Testis (tissue), 2 donors: ENCODE data around the gene MKX.

Source experiments
- CTCF ChIP-seq, 3 experiments: fragments of 450-650 bp in 2 of 3; fragments of 200-600 bp in 1 of 3; sonication (generic) in 1 of 3; IDR thresholded peaks; one replicate each; pipeline ENCODE4 v1.5.1; 2016 to 2019; ENCODE audit warnings: antibody characterized with exemption in 3 of 3, mild to moderate bottlenecking in 2 of 3, moderate library complexity in 1 of 3
- POLR2A ChIP-seq: fragments of 450-650 bp; IDR thresholded peaks from one replicate; pipeline ENCODE4 v1.6.1; 2017; ENCODE audit warnings: antibody characterized with exemption, mild to moderate bottlenecking, moderate library complexity

GRCh38 chr10:27742195-27743011 is 3.2 kb downstream of the MKX start:
- peak; percentile 48 to 71 (median 55) for TF ChIP-seq CTCF (IDR thresholded peaks at IDR 0.05)
- no peak for TF ChIP-seq POLR2A
